ENCODE results near the gene TMPRSS3.
"Not testable (repeated sequence)": the region's sequence is repeated elsewhere in the genome, so short reads cannot be mapped to it uniquely, and the experiment has no call there.

DNA sequence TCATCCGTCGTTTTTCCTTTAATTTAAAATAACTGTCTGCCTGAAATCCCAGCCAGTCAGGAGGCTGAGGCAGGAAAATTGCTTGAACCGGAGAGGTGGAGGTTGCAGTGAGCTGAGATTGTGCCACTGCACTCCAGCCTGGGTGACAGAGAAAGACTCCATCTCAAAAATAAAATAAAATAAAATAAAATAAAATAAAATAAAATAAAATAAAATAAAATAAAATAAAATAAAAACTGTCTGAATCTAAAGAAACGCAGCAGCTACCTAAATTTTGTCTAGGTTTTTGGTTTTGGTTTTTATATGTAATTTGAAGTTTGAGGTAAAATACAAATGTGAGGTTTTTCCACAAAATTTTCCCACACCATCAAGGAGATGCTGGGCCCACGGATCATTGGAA is 12.9 kb upstream of the TMPRSS3 start:
- not testable (repeated sequence) for TF ChIP-seq ZFP3 (CRISPR knock-in tag; IDR thresholded peaks at IDR 0.05); ESRRG (CRISPR knock-in tag; IDR thresholded peaks at IDR 0.05); ZNF565 (CRISPR knock-in tag; conservative IDR thresholded peaks at IDR 0.05; ENCODE audit: low read depth); ZFP30 (CRISPR knock-in tag; IDR thresholded peaks at IDR 0.05); SNAI2 (CRISPR knock-in tag; IDR thresholded peaks at IDR 0.05); OSR1 (CRISPR knock-in tag; IDR thresholded peaks at IDR 0.05); RARB (CRISPR knock-in tag; IDR thresholded peaks at IDR 0.05)
- TF ChIP-seq, protein P1, sequence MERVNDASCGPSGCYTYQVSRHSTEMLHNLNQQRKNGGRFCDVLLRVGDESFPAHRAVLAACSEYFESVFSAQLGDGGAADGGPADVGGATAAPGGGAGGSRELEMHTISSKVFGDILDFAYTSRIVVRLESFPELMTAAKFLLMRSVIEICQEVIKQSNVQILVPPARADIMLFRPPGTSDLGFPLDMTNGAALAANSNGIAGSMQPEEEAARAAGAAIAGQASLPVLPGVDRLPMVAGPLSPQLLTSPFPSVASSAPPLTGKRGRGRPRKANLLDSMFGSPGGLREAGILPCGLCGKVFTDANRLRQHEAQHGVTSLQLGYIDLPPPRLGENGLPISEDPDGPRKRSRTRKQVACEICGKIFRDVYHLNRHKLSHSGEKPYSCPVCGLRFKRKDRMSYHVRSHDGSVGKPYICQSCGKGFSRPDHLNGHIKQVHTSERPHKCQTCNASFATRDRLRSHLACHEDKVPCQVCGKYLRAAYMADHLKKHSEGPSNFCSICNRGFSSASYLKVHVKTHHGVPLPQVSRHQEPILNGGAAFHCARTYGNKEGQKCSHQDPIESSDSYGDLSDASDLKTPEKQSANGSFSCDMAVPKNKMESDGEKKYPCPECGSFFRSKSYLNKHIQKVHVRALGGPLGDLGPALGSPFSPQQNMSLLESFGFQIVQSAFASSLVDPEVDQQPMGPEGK (CRISPR knock-in tag; IDR thresholded peaks at IDR 0.05; ENCODE audit: borderline replicate concordance): not testable (repeated sequence)
- TF ChIP-seq, protein P2, sequence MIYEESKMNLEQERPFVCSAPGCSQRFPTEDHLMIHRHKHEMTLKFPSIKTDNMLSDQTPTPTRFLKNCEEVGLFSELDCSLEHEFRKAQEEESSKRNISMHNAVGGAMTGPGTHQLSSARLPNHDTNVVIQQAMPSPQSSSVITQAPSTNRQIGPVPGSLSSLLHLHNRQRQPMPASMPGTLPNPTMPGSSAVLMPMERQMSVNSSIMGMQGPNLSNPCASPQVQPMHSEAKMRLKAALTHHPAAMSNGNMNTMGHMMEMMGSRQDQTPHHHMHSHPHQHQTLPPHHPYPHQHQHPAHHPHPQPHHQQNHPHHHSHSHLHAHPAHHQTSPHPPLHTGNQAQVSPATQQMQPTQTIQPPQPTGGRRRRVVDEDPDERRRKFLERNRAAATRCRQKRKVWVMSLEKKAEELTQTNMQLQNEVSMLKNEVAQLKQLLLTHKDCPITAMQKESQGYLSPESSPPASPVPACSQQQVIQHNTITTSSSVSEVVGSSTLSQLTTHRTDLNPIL (CRISPR knock-in tag; IDR thresholded peaks at IDR 0.05; ENCODE audit: low read depth): not testable (repeated sequence)
- TF ChIP-seq, protein P3, sequence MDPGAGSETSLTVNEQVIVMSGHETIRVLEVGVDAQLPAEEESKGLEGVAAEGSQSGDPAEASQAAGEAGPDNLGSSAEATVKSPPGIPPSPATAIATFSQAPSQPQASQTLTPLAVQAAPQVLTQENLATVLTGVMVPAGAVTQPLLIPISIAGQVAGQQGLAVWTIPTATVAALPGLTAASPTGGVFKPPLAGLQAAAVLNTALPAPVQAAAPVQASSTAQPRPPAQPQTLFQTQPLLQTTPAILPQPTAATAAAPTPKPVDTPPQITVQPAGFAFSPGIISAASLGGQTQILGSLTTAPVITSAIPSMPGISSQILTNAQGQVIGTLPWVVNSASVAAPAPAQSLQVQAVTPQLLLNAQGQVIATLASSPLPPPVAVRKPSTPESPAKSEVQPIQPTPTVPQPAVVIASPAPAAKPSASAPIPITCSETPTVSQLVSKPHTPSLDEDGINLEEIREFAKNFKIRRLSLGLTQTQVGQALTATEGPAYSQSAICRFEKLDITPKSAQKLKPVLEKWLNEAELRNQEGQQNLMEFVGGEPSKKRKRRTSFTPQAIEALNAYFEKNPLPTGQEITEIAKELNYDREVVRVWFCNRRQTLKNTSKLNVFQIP (CRISPR knock-in tag; IDR thresholded peaks at IDR 0.05; ENCODE audit: borderline replicate concordance, low read depth): not testable (repeated sequence)
